Small intestine (tissue), 7 donors: ENCODE measurements around the gene OR14I1. TPM values are rescaled to one million over a fixed set of nuclear protein-coding genes. Genes with fewer than 3 reads are reported as not detected.
A peak's percentile ranks its signal among the peaks of the same experiment; 100 is the strongest.
"Not testable (repeated sequence)": the region's sequence is repeated elsewhere in the genome, so short reads cannot be mapped to it uniquely, and the experiment has no call there.

Experiments
- DNase-seq, 2 donors: peaks; one replicate each; pipeline versions ENCODE4 v3.0.0 to v3.0.0-alpha.2; 2013
- FAIRE-seq: peaks from 2 replicates; lab custom pipeline; 2012; peaks lifted over from hg19 to GRCh38; lab: Jason Lieb, UNC
- H3K27ac ChIP-seq, 3 donors: one replicate each; pipeline ENCODE4 v1.5.1; 2013; ENCODE audit warnings: low read length in 2 of 3, mild to moderate bottlenecking in 2 of 3, control low read depth in 1 of 3, inconsistent platforms in 1 of 3, low read depth in 1 of 3, moderate library complexity in 1 of 3
- H3K27me3 ChIP-seq, 3 donors: one replicate each; pipeline ENCODE4 v1.6.1; 2013; ENCODE audit warnings: low read length in 3 of 3, inconsistent platforms in 1 of 3; ENCODE audit not compliant: control insufficient read depth in 3 of 3, insufficient read depth in 3 of 3
- H3K36me3 ChIP-seq, 3 donors: one replicate each; pipeline ENCODE4 v1.6.1; 2013; ENCODE audit warnings: low read length in 3 of 3, inconsistent platforms in 1 of 3, low read depth in 1 of 3, mild to moderate bottlenecking in 1 of 3, moderate library complexity in 1 of 3; ENCODE audit not compliant: control insufficient read depth in 3 of 3, insufficient read depth in 2 of 3
- H3K4me1 ChIP-seq, 3 donors: one replicate each; pipeline ENCODE4 v1.6.1; 2013; ENCODE audit warnings: low read length in 2 of 3, inconsistent platforms in 1 of 3, low read depth in 1 of 3, mild to moderate bottlenecking in 1 of 3, moderate library complexity in 1 of 3; ENCODE audit not compliant: control insufficient read depth in 3 of 3, insufficient read depth in 2 of 3
- H3K4me3 ChIP-seq, 3 donors: one replicate each; pipeline ENCODE4 v1.5.1; 2013; ENCODE audit warnings: low read length in 3 of 3, control low read depth in 1 of 3, inconsistent platforms in 1 of 3, low read depth in 1 of 3, mild to moderate bottlenecking in 1 of 3, moderate library complexity in 1 of 3
- H3K9me3 ChIP-seq, 2 donors: one replicate each; pipeline ENCODE4 v1.6.1; 2013; ENCODE audit warnings: low read depth in 1 of 2, low read length in 1 of 2; ENCODE audit not compliant: control insufficient read depth in 2 of 2, insufficient read depth in 1 of 2
- WGBS, 3 donors: extraction: QIAGEN DNeasy Blood & Tissue Kit; methylation state at CpG; one replicate each; pipeline ENCODE4 v1.1.7; 2013; 5-methylcytosine and 5-hydroxymethylcytosine counted together
- polyA plus RNA-seq, 4 donors: library from polyadenylated mRNA; stranded (reverse) in 3 of 4; unstranded in 1 of 4; fragments of 200-250 nt in 3 of 4; fragments of 120-200 nt in 1 of 4; gene quantifications; one replicate each; pipeline versions ENCODE4 v1.2.1 to v1.2.3, GENCODE V29; 2013
- donor health status: healthy with polysubstance abuse.
- donor health status: control.
- donor health status: control.
- donor health status: Bipolar disorder and iron deficiency.
- donor health status: healthy.

OR14I1 gene
- polyA plus RNA-seq, 4 donors: not detected

DNA sequence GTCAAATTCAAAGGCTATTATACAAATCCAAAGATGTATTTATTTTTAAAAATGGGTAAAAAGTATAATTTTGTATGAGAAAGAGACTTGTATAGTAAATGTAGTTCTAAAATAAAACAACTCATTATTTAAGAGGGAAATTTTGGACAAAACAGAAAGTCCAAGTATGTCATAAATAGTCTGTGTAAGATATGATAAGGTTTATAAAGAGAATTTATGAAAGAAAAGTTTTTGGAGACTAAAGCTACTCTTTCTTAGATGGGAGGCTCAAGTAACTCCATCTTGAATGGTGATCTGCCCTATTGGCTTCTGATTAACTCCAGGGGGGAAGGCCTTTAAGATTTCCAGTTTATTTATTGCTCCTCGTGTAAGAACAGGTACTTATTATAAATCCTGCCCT is 32.6 kb downstream of the OR14I1 start:
- no peaks in the 10 kb centered on the region for H3K27me3 ChIP-seq
- peaks cover 2 to 10% of the 10 kb centered on the region in 2 donors for H3K9me3 ChIP-seq
- H3K36me3 ChIP-seq: no peaks in the 10 kb centered on the region
- H3K4me1 ChIP-seq: no peaks in the 10 kb centered on the region
- WGBS, 3 donors: 62 to 81% (median 67%) methylated on average over 1 of the region's 1 CpG
- no peak overlapping the region for H3K27ac ChIP-seq
- no peak for DNase-seq
- no peak overlapping the region for H3K4me3 ChIP-seq
- FAIRE-seq: no peak

GRCh38 chr1:248663453-248664328 is 38.9 kb downstream of the OR14I1 start:
- DNase-seq, H3K4me3 ChIP-seq, H3K9me3 ChIP-seq, H3K27ac ChIP-seq, H3K27me3 ChIP-seq, H3K36me3 ChIP-seq, H3K4me1 ChIP-seq: not testable (repeated sequence)
- peak; percentile 90 for FAIRE-seq
- 66 to 78% (median 74%) methylated on average over 5 of the region's 5 CpGs for WGBS, 3 donors

- H3K27me3 ChIP-seq, H3K9me3 ChIP-seq, H3K4me1 ChIP-seq, FAIRE-seq, H3K36me3 ChIP-seq, DNase-seq, H3K4me3 ChIP-seq, H3K27ac ChIP-seq: not testable (repeated sequence)
- WGBS, 3 donors: 81 to 82% (median 81%) methylated on average over 1 to 4 of the region's 6 CpGs
Observed at GRCh38 chr1:248656797-248657196, 45.8 kb downstream of the OR14I1 start.

GRCh38 chr1:248655354-248655753 is 47.2 kb downstream of the OR14I1 start, which contains the start of gene OR2T27:
OR2T27 (minus strand) TSS chr1:248655528; CDS start chr1:248650884, 4,644 bp downstream.
- H3K9me3 ChIP-seq, H3K4me1 ChIP-seq, FAIRE-seq, H3K4me3 ChIP-seq, H3K27me3 ChIP-seq, H3K27ac ChIP-seq, H3K36me3 ChIP-seq, DNase-seq: not testable (repeated sequence)
- 77 to 100% methylated on average over 1 to 3 of the region's 3 CpGs; no CpG with 5 or more reads in 1 of the 3 donors for WGBS, 3 donors

Other genes starting within 250 kb of the OR14I1 start
- not detected for gene OR2T3, start 229.4 kb downstream of the OR14I1 start, polyA plus RNA-seq
- gene OR2T5, start 214.2 kb downstream of the OR14I1 start, polyA plus RNA-seq: not detected
- gene OR2G6, start 194.7 kb downstream of the OR14I1 start, polyA plus RNA-seq: not detected
- not detected for gene OR2T29, start 140.0 kb downstream of the OR14I1 start, polyA plus RNA-seq
- not detected for gene OR2T34, start 128.0 kb downstream of the OR14I1 start, polyA plus RNA-seq
- not detected for gene OR2T10, start 105.1 kb downstream of the OR14I1 start, polyA plus RNA-seq
- not detected for gene OR2T11, start 67.7 kb downstream of the OR14I1 start, polyA plus RNA-seq
- not detected for gene OR2T35, start 57.5 kb downstream of the OR14I1 start, polyA plus RNA-seq
- gene OR2T27, start 47.2 kb downstream of the OR14I1 start, polyA plus RNA-seq: not detected
- gene LYPD8, start 53.0 kb upstream of the OR14I1 start, polyA plus RNA-seq: 1 to 10 TPM in 2 of 4 donors, under 1 TPM in 1, not detected in 1; 0.81 to 3.4 (median 2.4) TPM
- 10 to 100 TPM; 19.1 to 38.0 (median 28.9) TPM for gene SH3BP5L, start 123.1 kb upstream of the OR14I1 start, polyA plus RNA-seq
- gene ZNF672, start 135.5 kb upstream of the OR14I1 start, polyA plus RNA-seq: 10 to 100 TPM; 17.2 to 25.7 (median 21.3) TPM
- gene ZNF692, start 156.3 kb upstream of the OR14I1 start, polyA plus RNA-seq: 100 to 1,000 TPM in 1 of 4 donors, 10 to 100 TPM in 3; 42.2 to 124 (median 70.2) TPM
- 10 to 100 TPM in 2 of 4 donors, 1 to 10 TPM in 2; 3.8 to 12.9 (median 8.7) TPM for gene PGBD2, start 203.5 kb upstream of the OR14I1 start, polyA plus RNA-seq